GM21360 (cell line): Measurements from ENCODE around the gene CBR1.
A peak's percentile ranks its signal among the peaks of the same experiment; 100 is the strongest.
"Not testable (repeated sequence)": the region's sequence is repeated elsewhere in the genome, so short reads cannot be mapped to it uniquely, and the experiment has no call there.

ENCODE experiments used
- ATAC-seq: cut with Tn5 transposase; IDR thresholded peaks from one replicate; pipeline ENCODE4 v1.9.1; 2021; ENCODE audit warnings: mild to moderate bottlenecking, moderate library complexity; ENCODE audit not compliant: unreplicated experiment

The CBR1 gene

GRCh38 chr21:36047139-36047538 is 22.7 kb upstream of the CBR1 start:
- ATAC-seq = no peak

DNA sequence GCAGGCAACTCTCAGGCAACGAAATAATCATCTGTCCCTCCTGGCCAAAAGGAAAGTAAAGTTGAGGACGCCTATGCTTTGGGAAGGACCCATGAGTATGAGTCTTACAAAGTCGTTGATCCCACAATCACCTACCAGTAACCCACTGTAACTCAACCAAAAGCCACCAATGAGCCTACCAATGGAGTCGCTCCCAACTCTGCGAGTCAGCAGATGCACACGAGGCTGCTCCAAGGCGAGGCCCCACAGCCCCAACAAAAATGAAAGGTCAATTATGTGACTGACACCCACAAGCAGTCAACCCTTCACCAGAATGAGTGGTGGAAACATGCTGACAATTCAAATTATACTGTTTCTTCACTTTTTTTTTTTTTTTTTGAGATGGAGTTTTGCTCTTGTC is 21.5 kb upstream of the CBR1 start:
- no peak for ATAC-seq

DNA sequence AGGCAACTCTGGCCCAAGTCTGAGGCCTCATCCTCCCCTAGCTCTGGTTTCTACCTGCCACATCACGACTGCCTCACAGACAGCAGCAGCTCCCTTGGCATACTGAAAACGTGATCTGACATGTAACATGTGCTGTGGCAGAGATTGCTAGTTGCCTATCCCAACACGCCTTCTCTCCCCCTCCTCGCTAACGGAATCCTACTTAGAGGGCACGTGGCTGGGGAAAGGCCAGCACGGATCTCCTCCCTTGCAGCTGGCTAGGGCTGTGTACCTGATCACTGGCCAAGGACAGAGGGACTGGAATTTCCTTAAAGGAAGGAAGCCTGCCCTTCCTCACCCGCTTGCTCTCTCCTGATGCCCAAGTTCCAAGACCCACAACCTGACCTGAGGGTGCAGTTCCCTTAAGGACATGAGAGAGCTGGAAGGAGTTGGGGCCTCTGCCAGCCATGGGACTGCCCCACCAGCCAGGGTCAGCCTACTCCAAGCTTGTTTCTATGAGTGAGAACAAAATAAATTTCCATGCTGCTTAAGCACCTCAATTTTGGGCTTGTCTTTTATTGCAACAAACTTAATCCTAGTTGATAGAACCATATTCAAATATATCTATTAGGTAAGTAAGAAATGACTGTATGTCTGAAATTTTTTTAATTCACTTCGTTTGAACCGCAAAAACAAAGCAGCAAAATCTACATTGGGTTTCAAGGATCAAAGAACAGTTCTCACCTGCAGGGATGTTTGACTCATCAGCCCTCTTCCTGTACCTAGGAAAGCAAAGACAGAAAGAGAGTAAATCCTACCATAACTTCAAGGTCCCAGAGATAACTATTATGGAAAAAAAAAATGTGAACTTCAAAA is 16.7 kb upstream of the CBR1 start:
- no peak for ATAC-seq

DNA sequence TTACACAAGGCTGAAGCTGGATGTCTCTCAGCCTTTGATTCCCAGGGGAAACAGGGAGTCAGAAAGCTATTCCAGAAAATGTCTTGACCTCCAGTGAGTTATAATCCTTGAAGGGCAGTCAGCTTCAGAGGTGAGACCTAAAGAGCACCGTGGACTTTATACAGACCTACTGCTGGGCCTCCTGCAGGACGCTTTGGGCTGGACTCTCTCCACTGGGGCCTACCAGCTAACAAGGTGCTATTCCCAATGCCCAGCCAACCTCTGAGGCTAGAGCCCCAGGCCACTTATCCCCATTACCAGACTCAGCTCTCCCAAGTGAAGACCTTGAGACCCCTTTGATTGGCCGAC is 16.1 kb upstream of the CBR1 start:
- ATAC-seq = no peak

DNA sequence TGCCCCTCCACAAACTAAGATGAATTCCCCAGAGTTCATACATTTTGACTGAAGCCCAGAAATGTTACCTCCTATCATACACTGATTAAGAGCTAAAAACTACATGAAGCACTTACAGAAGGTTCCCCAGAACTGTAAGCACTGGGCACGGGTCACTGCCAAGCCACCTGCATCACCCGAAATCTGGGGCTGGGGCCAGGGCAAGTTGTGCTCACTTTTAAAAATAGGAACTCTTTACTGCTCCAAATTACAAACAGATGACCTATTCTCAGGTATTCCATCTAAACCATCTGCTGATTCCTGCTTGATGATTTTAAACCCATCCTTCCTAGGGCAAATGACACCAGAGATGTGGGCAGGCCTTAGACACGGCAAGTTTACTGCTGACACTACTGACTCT is 14.3 kb upstream of the CBR1 start:
- no peak for ATAC-seq

DNA sequence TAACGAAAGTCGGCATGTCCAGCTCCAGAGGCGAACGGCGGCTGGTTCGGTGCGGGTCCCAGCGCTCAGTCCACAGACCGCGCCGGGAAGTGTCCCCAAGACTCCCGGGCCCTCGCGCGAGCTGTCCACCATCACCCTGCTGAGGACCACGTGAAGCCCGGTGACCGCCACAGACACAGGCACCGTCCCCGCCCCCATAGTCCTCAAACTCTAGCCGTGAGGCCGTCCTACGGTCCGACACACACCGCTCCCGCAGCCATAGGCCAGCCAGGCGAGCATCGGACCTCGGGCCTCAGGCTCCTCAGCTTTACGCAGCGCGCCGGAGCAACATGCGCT is 10.0 kb upstream of the CBR1 start:
- ATAC-seq = peak; percentile 27

- peak; percentile 83 for ATAC-seq
Measured at GRCh38 chr21:36060159-36060921, 9.5 kb upstream of the CBR1 start, which contains the start of gene SETD4. Gene SETD4, minus strand, starts transcription at chr21:36060526. Its CDS starts 1,638 bp downstream, at chr21:36058888.

GRCh38 chr21:36061445-36061844 is 8.4 kb upstream of the CBR1 start:
- no peak for ATAC-seq

DNA sequence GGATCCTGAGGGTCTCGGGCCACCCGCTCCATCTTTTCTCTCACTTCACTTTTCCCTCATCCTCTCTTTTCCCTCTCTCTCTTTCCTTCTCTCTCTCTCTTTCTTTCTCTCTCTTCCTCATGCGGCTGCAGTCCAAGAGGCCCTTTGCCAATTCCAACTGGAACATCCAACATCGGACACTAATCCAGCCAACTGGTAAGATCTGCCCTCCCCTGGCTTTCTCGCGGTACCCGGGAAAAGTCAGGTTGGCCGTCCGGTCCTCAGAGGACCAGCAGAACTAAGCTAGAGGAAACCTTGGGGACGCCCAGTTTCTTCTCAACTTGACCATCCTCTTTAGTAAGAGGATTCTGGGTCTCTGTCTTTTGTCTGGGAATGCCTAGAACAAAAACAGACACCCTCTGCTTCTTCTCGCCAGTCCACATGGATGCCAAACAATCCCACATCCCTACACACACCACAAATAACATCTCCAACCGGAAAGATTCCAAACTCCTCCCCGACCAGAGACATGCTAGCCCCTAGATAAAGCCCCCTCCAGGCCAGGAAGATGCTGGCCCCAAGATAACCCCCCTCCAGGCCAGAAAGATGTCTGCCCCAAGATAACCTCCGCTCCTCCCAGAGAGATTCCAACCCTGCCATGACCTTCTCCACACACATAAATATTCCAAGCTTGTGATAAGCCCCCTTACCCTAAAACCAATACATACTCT is 6.3 kb upstream of the CBR1 start:
- ATAC-seq = no peak

GRCh38 chr21:36064085-36064460 is 5.8 kb upstream of the CBR1 start:
- ATAC-seq = no peak

GRCh38 chr21:36065497-36066036 is 4.3 kb upstream of the CBR1 start:
- no peak for ATAC-seq

- ATAC-seq = no peak
Measured at GRCh38 chr21:36068748-36069398, 951 bp upstream of the CBR1 start.

DNA sequence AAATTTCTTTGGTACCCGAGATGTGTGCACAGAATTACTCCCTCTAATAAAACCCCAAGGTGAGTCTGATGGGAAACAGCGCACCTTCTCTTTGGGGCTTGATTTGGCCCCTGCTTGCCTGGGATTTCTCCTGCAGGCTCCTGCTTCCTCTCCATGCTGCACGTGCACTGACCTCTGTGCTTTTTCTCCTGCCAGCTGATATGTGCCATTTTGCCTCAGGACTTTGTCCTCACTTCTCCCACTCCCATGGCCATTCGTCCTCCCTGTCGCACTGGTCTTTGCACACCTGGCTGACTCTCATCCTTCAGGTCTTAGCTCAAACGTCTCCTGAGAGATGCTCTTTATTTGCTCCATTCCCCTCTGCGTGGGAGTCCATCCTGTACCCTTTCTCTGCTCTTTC is 1.2 kb downstream of the CBR1 start:
- no peak for ATAC-seq

GRCh38 chr21:36072453-36073162 is 2.8 kb downstream of the CBR1 start:
- ATAC-seq = no peak

GRCh38 chr21:36073181-36073580 is 3.4 kb downstream of the CBR1 start:
- ATAC-seq = no peak

- not testable (repeated sequence) for ATAC-seq
Measured at GRCh38 chr21:36073911-36074310, 4.1 kb downstream of the CBR1 start.

DNA sequence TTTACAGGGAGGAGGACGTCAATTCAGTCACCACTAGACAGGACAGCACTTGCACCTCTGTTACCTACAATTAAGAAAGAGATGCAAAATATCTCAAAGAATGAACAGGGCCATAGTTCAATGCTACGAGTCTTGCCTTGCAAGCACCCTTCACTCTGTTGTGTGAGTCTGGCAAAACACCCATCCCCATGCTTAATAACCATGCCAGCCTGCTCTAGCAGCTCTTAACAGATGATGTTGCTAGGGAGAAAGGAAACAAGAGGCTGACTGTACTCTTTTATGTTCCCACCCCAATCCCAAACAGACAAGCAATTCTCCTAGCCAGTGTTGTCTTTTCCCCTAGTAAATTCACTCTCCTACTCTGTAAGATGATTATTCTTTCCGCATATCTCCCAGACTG is 5.3 kb downstream of the CBR1 start:
- ATAC-seq = no peak

- no peak for ATAC-seq
Measured at GRCh38 chr21:36075953-36076352, 6.1 kb downstream of the CBR1 start.

DNA sequence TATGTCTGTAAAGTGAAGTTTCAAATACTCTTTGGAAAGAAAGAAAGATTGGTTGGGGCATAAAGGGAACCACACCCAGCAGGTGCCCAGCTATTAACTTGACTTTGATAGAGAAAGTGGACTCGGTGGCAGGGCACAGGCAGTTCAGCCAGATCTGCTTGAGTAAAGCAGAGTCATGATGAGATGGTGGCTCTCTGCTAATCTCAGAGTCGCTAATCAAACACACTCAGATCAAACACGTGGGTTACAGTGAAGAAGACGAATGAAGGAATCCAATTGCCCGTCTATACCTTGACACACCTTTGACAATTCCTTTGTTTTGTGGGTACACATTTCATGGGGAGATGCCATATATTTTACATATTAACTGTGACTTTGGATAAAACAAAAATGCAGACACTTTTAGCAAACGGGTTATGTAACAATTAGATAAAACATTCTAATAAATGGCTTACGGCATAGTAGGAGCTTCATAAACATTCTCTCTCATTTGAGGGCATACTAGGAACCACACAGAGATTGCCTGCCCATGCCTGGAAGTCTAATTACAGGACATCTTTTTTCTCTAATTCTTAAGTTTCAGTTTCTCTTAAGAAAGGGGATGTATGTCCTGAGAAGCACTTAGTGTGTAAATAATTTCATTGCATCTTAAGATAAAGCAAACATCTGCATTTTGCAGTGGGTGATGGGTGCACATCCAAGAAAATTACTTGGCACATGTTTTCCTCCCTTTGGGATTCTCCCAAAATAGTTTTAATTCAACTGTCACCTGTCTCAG is 7.2 kb downstream of the CBR1 start:
- ATAC-seq = no peak

DNA sequence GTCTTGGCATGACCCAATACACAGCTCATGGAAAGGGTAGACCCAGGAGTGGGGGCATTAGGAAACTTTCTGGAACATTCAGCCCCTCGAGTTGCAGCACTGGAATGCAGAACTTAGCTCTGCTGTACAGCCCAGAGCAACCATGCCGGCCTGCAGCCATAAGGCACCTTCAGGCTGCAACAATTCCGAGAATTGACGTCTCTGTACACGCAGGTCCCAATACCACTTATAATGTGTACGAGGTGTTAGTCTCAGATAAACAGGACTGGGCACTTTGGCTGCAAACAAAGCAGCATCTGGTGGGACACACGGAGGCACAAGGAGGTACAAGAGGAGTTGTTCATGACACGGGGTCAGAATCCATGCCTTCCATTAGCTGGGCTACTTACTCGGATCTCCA is 7.9 kb downstream of the CBR1 start:
- ATAC-seq = no peak
